ENCODE measurements around the gene LGALS16.
"Not testable (repeated sequence)": the region's sequence is repeated elsewhere in the genome, so short reads cannot be mapped to it uniquely, and the experiment has no call there.

Gene LGALS16

DNA sequence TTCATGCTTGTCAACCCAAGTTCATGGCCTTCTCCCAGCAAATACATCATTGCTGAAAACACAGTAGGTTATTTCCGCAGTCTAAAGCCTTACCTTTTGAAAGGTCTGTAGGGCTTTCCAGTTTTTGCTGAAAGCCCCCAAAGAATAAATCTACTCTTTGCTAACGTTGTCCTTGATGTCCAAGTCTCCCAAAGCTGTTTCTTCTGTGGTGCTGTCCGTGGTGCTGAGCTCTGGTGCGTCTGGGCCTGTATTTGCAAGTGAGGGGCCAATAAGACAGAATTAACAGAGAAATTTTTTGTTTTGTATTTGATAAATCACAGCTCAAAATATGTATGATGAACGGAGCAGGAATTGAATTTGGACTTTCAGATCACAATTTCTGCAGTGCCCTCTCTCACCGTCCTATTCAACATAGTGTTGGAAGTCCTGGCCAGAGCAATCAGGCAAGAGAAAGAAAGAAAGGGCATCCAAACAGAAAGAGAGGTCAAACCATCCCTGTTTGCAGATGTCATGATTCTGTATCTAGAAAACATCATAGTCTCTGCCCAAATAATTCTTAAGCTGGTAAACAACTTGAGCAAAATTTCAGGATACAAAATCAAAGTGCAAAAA lies 9.8 kb upstream of the LGALS16 start:
- Histone ChIP-seq H3K4me2 (ENCODE audit: low read length) (no peak overlapping the region), H3K9me3 (replicated peaks; ENCODE audit: low read length) (no peaks in the 10 kb centered on the region), H3K36me3 (ENCODE audit: insufficient read depth, low read length) (no peaks in the 10 kb centered on the region)

DNA sequence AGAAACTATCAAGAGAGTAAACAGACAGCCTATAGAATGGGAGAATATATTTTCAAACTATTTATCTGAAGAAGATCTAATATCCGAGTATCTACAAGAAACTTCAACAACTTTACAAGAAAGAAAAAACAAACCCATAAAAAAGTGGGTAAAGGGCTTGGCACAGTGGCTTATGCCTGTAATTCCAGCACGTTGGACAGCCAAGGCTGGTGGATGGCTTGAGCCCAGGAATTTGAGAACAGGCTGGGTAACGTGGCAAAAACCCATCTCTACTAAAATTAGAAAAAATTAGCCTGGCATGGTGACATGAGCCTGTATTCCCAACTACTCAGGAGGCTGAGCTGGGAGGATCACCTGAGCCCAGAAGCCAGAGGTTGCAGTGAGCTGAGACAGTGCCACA lies 7.8 kb upstream of the LGALS16 start:
- no peaks in the 10 kb centered on the region for H3K4me1 ChIP-seq (ENCODE audit: control insufficient read depth, insufficient read depth, low read length)
- no peaks in the 10 kb centered on the region for H3K27me3 ChIP-seq (ENCODE audit: control insufficient read depth, insufficient read depth, low read length)
- no peak overlapping the region for H3K4me2 ChIP-seq (ENCODE audit: low read length)
- no peaks in the 10 kb centered on the region for H3K36me3 ChIP-seq (ENCODE audit: insufficient read depth, low read length)
- no peak overlapping the region for H3K9ac ChIP-seq (ENCODE audit: low read depth, low read length)
- no peak overlapping the region for H3K4me3 ChIP-seq (ENCODE audit: low read length)
- no peaks in the 10 kb centered on the region for H3K9me3 ChIP-seq (replicated peaks; ENCODE audit: low read length)

More for the DNA sequence above, 9.8 kb upstream of the LGALS16 start:
- no peak overlapping the region for H3K9ac ChIP-seq (ENCODE audit: low read depth, low read length)
- H3K27me3 ChIP-seq (ENCODE audit: control insufficient read depth, insufficient read depth, low read length), result no peaks in the 10 kb centered on the region
- H3K4me1 ChIP-seq (ENCODE audit: control insufficient read depth, insufficient read depth, low read length), result no peaks in the 10 kb centered on the region
- H3K4me3 ChIP-seq (ENCODE audit: low read length), result no peak overlapping the region

DNA sequence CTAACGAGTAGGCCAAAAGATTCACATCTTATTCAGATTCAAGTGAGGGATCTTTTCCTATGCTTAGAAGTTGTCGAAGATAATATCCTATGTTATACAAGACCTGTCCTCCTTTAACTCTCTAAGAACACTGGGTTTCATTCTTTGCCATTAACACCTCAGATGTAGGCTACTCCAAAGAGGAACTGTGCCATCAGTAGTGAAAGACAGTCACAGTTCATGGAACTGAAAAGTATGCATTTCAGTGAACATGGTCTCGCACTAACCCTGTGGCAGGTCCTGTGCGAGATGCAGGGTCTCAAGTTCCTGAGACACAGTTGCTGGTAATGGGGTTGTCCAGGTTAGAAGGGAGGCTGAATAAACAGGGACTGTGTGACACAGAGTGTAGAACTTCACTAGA lies 4.1 kb downstream of the LGALS16 start:
- Histone ChIP-seq H3K4me3 (ENCODE audit: low read length) (no peak overlapping the region), H3K4me1 (ENCODE audit: control insufficient read depth, insufficient read depth, low read length) (no peaks in the 10 kb centered on the region), H3K9ac (ENCODE audit: low read depth, low read length) (no peak overlapping the region), H3K27me3 (ENCODE audit: control insufficient read depth, insufficient read depth, low read length) (no peaks in the 10 kb centered on the region), H3K36me3 (ENCODE audit: insufficient read depth, low read length) (no peaks in the 10 kb centered on the region), H3K4me2 (ENCODE audit: low read length) (no peak overlapping the region), H3K9me3 (replicated peaks; ENCODE audit: low read length) (no peaks in the 10 kb centered on the region)

DNA sequence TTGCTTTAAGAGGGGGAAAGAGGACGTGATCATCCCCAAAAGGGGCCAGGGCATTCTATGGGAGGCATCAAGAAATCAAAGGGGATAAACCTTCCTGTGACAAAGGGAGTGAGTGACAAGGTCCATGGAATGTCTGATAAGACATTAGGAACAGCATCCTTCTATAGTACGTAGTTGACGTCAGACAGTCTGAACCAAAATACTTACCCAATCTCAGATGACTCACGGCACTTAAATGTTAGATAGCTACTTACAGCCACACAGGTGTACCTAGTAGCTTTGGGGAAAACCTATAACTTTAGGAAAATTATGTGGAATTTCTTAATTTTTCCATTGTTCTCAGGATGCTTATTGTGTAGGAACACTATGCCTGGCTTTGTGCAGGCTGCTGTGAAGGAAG lies 4.9 kb downstream of the LGALS16 start:
- H3K36me3 ChIP-seq (ENCODE audit: insufficient read depth, low read length), result no peaks in the 10 kb centered on the region
- H3K4me3 ChIP-seq (ENCODE audit: low read length), result no peak overlapping the region
- H3K4me1 ChIP-seq (ENCODE audit: control insufficient read depth, insufficient read depth, low read length), result no peaks in the 10 kb centered on the region
- no peaks in the 10 kb centered on the region for H3K9me3 ChIP-seq (replicated peaks; ENCODE audit: low read length)
- H3K4me2 ChIP-seq (ENCODE audit: low read length), result no peak overlapping the region
- H3K27me3 ChIP-seq (ENCODE audit: control insufficient read depth, insufficient read depth, low read length), result no peaks in the 10 kb centered on the region
- no peak overlapping the region for H3K9ac ChIP-seq (ENCODE audit: low read depth, low read length)

DNA sequence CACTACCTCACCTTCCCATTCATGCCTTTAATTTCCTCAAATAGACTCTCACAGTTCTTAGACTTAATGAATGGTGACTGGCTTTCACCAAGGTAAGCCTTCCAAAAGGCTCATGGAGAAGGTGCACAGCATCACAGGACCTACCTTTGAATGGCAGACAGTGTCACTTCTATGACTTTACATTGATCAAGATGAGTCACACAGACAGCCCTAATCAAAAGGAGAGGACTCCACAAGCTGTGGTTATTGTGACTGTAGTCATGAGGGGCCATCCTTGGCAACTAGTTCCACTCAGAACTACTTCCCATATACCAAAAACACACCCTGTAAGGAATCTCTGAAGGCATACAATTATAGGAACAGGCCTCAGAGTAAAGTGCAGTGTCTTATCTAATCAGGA lies 5.9 kb downstream of the LGALS16 start:
- H3K9me3 ChIP-seq (replicated peaks; ENCODE audit: low read length), result no peaks in the 10 kb centered on the region
- no peak overlapping the region for H3K9ac ChIP-seq (ENCODE audit: low read depth, low read length)
- no peaks in the 10 kb centered on the region for H3K27me3 ChIP-seq (ENCODE audit: control insufficient read depth, insufficient read depth, low read length)
- no peak overlapping the region for H3K4me2 ChIP-seq (ENCODE audit: low read length)
- H3K4me1 ChIP-seq (ENCODE audit: control insufficient read depth, insufficient read depth, low read length), result no peaks in the 10 kb centered on the region
- H3K36me3 ChIP-seq (ENCODE audit: insufficient read depth, low read length), result no peaks in the 10 kb centered on the region
- no peak overlapping the region for H3K4me3 ChIP-seq (ENCODE audit: low read length)

GRCh38 chr19:39669860-39670259 lies 14.1 kb downstream of the LGALS16 start:
- not testable (repeated sequence) for H3K9ac ChIP-seq (ENCODE audit: low read depth, low read length)

GRCh38 chr19:39670998-39671397 lies 15.3 kb downstream of the LGALS16 start:
- Histone ChIP-seq H3K27me3 (ENCODE audit: control insufficient read depth, insufficient read depth, low read length) (peaks cover 20% of the 10 kb centered on the region), H3K36me3 (ENCODE audit: insufficient read depth, low read length) (no peaks in the 10 kb centered on the region), H3K4me3 (ENCODE audit: low read length) (no peak overlapping the region), H3K4me1 (ENCODE audit: control insufficient read depth, insufficient read depth, low read length) (no peaks in the 10 kb centered on the region), H3K9me3 (replicated peaks; ENCODE audit: low read length) (no peaks in the 10 kb centered on the region), H3K4me2 (ENCODE audit: low read length) (no peak overlapping the region), H3K9ac (ENCODE audit: low read depth, low read length) (no peak overlapping the region)

More at GRCh38 chr19:39669860-39670259, 14.1 kb downstream of the LGALS16 start:
- H3K4me2 ChIP-seq (ENCODE audit: low read length); H3K4me1 ChIP-seq (ENCODE audit: control insufficient read depth, insufficient read depth, low read length); H3K4me3 ChIP-seq (ENCODE audit: low read length); H3K36me3 ChIP-seq (ENCODE audit: insufficient read depth, low read length); H3K9me3 ChIP-seq (replicated peaks; ENCODE audit: low read length): not testable (repeated sequence)
- peaks cover 15% of the 10 kb centered on the region for H3K27me3 ChIP-seq (ENCODE audit: control insufficient read depth, insufficient read depth, low read length)

- Histone ChIP-seq H3K9me3 (replicated peaks; ENCODE audit: low read length) (no peaks in the 10 kb centered on the region), H3K9ac (ENCODE audit: low read depth, low read length) (no peak overlapping the region), H3K4me2 (ENCODE audit: low read length) (no peak overlapping the region), H3K36me3 (ENCODE audit: insufficient read depth, low read length) (no peaks in the 10 kb centered on the region), H3K4me3 (ENCODE audit: low read length) (no peak overlapping the region), H3K27me3 (ENCODE audit: control insufficient read depth, insufficient read depth, low read length) (peaks cover 20% of the 10 kb centered on the region), H3K4me1 (ENCODE audit: control insufficient read depth, insufficient read depth, low read length) (no peaks in the 10 kb centered on the region)
Observed at GRCh38 chr19:39671739-39672363, 16.1 kb downstream of the LGALS16 start.

- H3K27me3 ChIP-seq (ENCODE audit: control insufficient read depth, insufficient read depth, low read length), result peaks cover 20% of the 10 kb centered on the region
- no peak overlapping the region for H3K4me2 ChIP-seq (ENCODE audit: low read length)
- H3K36me3 ChIP-seq (ENCODE audit: insufficient read depth, low read length), result no peaks in the 10 kb centered on the region
- H3K9ac ChIP-seq (ENCODE audit: low read depth, low read length), result no peak overlapping the region
- H3K4me3 ChIP-seq (ENCODE audit: low read length), result no peak overlapping the region
- H3K4me1 ChIP-seq (ENCODE audit: control insufficient read depth, insufficient read depth, low read length), result no peaks in the 10 kb centered on the region
- no peaks in the 10 kb centered on the region for H3K9me3 ChIP-seq (replicated peaks; ENCODE audit: low read length)
Observed at GRCh38 chr19:39672473-39672872, 16.8 kb downstream of the LGALS16 start.

- not testable (repeated sequence) for H3K9me3 ChIP-seq (replicated peaks; ENCODE audit: low read length); H3K4me3 ChIP-seq (ENCODE audit: low read length); H3K4me2 ChIP-seq (ENCODE audit: low read length); H3K4me1 ChIP-seq (ENCODE audit: control insufficient read depth, insufficient read depth, low read length); H3K36me3 ChIP-seq (ENCODE audit: insufficient read depth, low read length); H3K9ac ChIP-seq (ENCODE audit: low read depth, low read length)
- peaks cover 30% of the 10 kb centered on the region for H3K27me3 ChIP-seq (ENCODE audit: control insufficient read depth, insufficient read depth, low read length)
Observed at GRCh38 chr19:39673862-39674261, 18.1 kb downstream of the LGALS16 start.

DNA sequence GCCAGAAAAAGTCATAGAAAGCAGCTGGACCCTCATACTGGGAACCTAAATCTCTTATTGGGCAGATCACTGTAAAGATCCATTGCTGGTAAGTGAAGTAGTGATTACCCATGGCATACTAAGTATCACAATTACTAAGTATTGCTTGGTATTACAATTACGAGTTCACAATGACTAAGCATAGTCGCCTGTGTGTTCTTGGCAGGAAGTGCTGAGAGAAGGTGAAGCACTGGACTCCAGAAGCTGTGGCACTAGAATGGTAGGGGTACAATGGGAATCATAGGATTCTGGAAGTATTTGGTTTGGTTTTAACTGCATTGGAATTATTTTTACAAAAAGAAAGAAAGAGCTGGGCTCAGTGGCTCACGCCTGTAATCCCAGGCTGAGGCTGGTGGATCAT lies 20.3 kb downstream of the LGALS16 start:
- Histone ChIP-seq H3K27me3 (ENCODE audit: control insufficient read depth, insufficient read depth, low read length) (peaks cover 34% of the 10 kb centered on the region), H3K4me1 (ENCODE audit: control insufficient read depth, insufficient read depth, low read length) (no peaks in the 10 kb centered on the region), H3K36me3 (ENCODE audit: insufficient read depth, low read length) (no peaks in the 10 kb centered on the region), H3K9ac (ENCODE audit: low read depth, low read length) (no peak overlapping the region), H3K9me3 (replicated peaks; ENCODE audit: low read length) (no peaks in the 10 kb centered on the region), H3K4me3 (ENCODE audit: low read length) (no peak overlapping the region), H3K4me2 (ENCODE audit: low read length) (no peak overlapping the region)

All from skeletal muscle satellite cell (primary cell).